A549 (cell line): ENCODE results near the gene SND1. TPM values are rescaled to one million over a fixed set of nuclear protein-coding genes. Genes with fewer than 3 reads are reported as not detected.

Experiments
- ATAC-seq, 2 experiments: fragments of 200-7000 bp in 1 of 2; fragments of >200 bp in 1 of 2; cut with Nextera tagmentation in 1 of 2; cut with Tn5 transposase in 1 of 2; 3 replicates each; pipeline versions ENCODE4 v1.8.0 to v1.9.1; 2018 to 2020; ENCODE audit warnings: mild to moderate bottlenecking in 1 of 2, moderate library complexity in 1 of 2
- CTCF ChIA-PET: fragments of 300-600 bp; sonication (Branson Sonifier 250); formaldehyde crosslinking; extraction: SDS; loops from one replicate; lab custom pipeline; 2021; ENCODE audit warnings: antibody characterized with exemption, inconsistent platforms; lab: Yijun Ruan, JAX
- POLR2A ChIA-PET: fragments of 350-600 bp; formaldehyde crosslinking; extraction: SDS; loops from one replicate; lab custom pipeline; 2021; ENCODE audit warnings: antibody characterized with exemption, inconsistent platforms; lab: Yijun Ruan, JAX
- DNase-seq, 2 experiments: peaks; one replicate each; pipeline versions ENCODE4 v3.0.0 to v3.0.0-alpha.2; 2011 to 2016; ENCODE audit warnings: low read depth in 1 of 2, low spot score in 1 of 2
- FAIRE-seq: peaks from 2 replicates; lab custom pipeline; 2011; peaks lifted over from hg19 to GRCh38; lab: Jason Lieb, UNC
- H3K27ac ChIP-seq, 2 experiments: fragments of >200 bp; sonication (Bioruptor Twin); formaldehyde crosslinking; 3 replicates each; pipeline ENCODE4 v1.5.1; 2016 to 2017
- H3K4me1 ChIP-seq: fragments of >200 bp; sonication (Bioruptor Twin); formaldehyde crosslinking; 3 replicates; pipeline ENCODE4 v1.6.1; 2016
- H3K4me2 ChIP-seq: fragments of >200 bp; sonication (Bioruptor Twin); formaldehyde crosslinking; 3 replicates; pipeline ENCODE4 v1.6.1; 2016
- H3K4me3 ChIP-seq: fragments of >200 bp; sonication (Bioruptor Twin); formaldehyde crosslinking; 3 replicates; pipeline ENCODE4 v1.5.1; 2016
- H3K9me3 ChIP-seq: fragments of >200 bp; sonication (Bioruptor Twin); formaldehyde crosslinking; 3 replicates; pipeline ENCODE4 v1.6.1; 2016
- CBX2 ChIP-seq: fragments of 200-600 bp; sonication (generic); IDR thresholded peaks from 2 replicates; pipeline ENCODE4 v1.6.1; 2016; ENCODE audit warnings: low read depth, mild to moderate bottlenecking, borderline replicate concordance
- CEBPB ChIP-seq, 2 experiments: fragments of >200 bp in 1 of 2; sonication (Bioruptor Twin) in 1 of 2; formaldehyde crosslinking in 1 of 2; IDR thresholded peaks; 2 replicates each; pipeline ENCODE4 v1.6.1; 2012 to 2016
- CHD4 ChIP-seq: fragments of 200-600 bp; sonication (generic); IDR thresholded peaks from 2 replicates; pipeline ENCODE4 v1.6.1; 2016; ENCODE audit warnings: antibody characterized with exemption, mild to moderate bottlenecking, borderline replicate concordance
- EHMT2 ChIP-seq: fragments of 200-600 bp; sonication (generic); IDR thresholded peaks from 2 replicates; pipeline ENCODE4 v1.6.1; 2016; ENCODE audit warnings: antibody characterized with exemption, low read depth, mild to moderate bottlenecking, moderate library complexity
- EP300 ChIP-seq, 2 experiments: fragments of >200 bp; sonication (Bioruptor Twin); formaldehyde crosslinking; IDR thresholded peaks; 2 replicates in 1 of 2; 3 replicates in 1 of 2; pipeline ENCODE4 v1.6.1; 2016 to 2017
- FOSL2 ChIP-seq, 2 experiments: fragments of 450-650 bp in 1 of 2; fragments of >200 bp in 1 of 2; sonication (Bioruptor Twin) in 1 of 2; formaldehyde crosslinking; IDR thresholded peaks; 2 replicates each; pipeline versions ENCODE4 v1.5.0 to v1.6.1; 2016 to 2020; ENCODE audit warnings: mild to moderate bottlenecking in 1 of 2, moderate library complexity in 1 of 2
- GATA3 ChIP-seq: IDR thresholded peaks from 2 replicates; pipeline ENCODE4 v1.6.1; 2012; ENCODE audit warnings: borderline replicate concordance
- HOXB5 ChIP-seq: fragments of 250-450 bp; sonication (Bioruptor Pico); IDR thresholded peaks from 2 replicates; pipeline ENCODE4 v1.5.0; 2020; ENCODE audit warnings: mild to moderate bottlenecking, moderate library complexity
- JUN ChIP-seq, 2 experiments: fragments of >200 bp; sonication (Bioruptor Twin); formaldehyde crosslinking; IDR thresholded peaks; 2 replicates in 1 of 2; 3 replicates in 1 of 2; pipeline ENCODE4 v1.6.1; 2016 to 2017
- JUNB ChIP-seq: fragments of >200 bp; sonication (Bioruptor Twin); formaldehyde crosslinking; IDR thresholded peaks from 2 replicates; pipeline ENCODE4 v1.6.1; 2016
- KDM1A ChIP-seq: fragments of 200-600 bp; sonication (generic); IDR thresholded peaks from 2 replicates; pipeline ENCODE4 v1.6.1; 2016; ENCODE audit warnings: low read depth, mild to moderate bottlenecking
- KDM5A ChIP-seq: fragments of 200-600 bp; sonication (generic); IDR thresholded peaks from 2 replicates; pipeline ENCODE4 v1.6.1; 2016; ENCODE audit warnings: antibody characterized with exemption, mild to moderate bottlenecking
- MAFK ChIP-seq: fragments of 450-650 bp; IDR thresholded peaks from 2 replicates; pipeline ENCODE4 v1.6.1; 2014; ENCODE audit not compliant: partially characterized antibody
- MYC ChIP-seq: IDR thresholded peaks from 2 replicates; pipeline ENCODE4 v1.6.1; 2012; ENCODE audit warnings: mild to moderate bottlenecking, inconsistent platforms, low read length, improper control_type of control experiment, borderline replicate concordance
- NR3C1 ChIP-seq: fragments of >200 bp; sonication (Bioruptor Twin); formaldehyde crosslinking; IDR thresholded peaks from 3 replicates; pipeline ENCODE4 v1.6.1; 2017
- PHF8 ChIP-seq: fragments of 200-600 bp; sonication (generic); IDR thresholded peaks from 2 replicates; pipeline ENCODE4 v1.6.1; 2016; ENCODE audit warnings: low read depth, mild to moderate bottlenecking, antibody characterized with exemption, moderate library complexity, borderline replicate concordance
- RAD21 ChIP-seq, 2 experiments: fragments of >200 bp in 1 of 2; sonication (Bioruptor Twin) in 1 of 2; formaldehyde crosslinking in 1 of 2; IDR thresholded peaks in 1 of 2; conservative IDR thresholded peaks in 1 of 2; 2 replicates in 1 of 2; 3 replicates in 1 of 2; pipeline ENCODE4 v1.6.1; 2012 to 2018; ENCODE audit warnings: inconsistent platforms in 1 of 2
- SREBF2 ChIP-seq: fragments of 450-650 bp; IDR thresholded peaks from 2 replicates; pipeline ENCODE4 v1.6.1; 2014; ENCODE audit warnings: mild to moderate bottlenecking, moderate library complexity
- TP53 ChIP-seq: fragments of 250-450 bp; sonication (Bioruptor Pico); IDR thresholded peaks from 2 replicates; pipeline ENCODE4 v1.5.0; 2021; ENCODE audit warnings: mild to moderate bottlenecking, moderate library complexity
- ZNF302 ChIP-seq: fragments of 250-450 bp; sonication (Bioruptor Pico); IDR thresholded peaks from 2 replicates; pipeline ENCODE4 v1.9.0; 2021; ENCODE audit warnings: inconsistent platforms, mild to moderate bottlenecking, moderate library complexity
- ZSCAN20 ChIP-seq: fragments of 250-450 bp; sonication (Bioruptor Pico); IDR thresholded peaks from 2 replicates; pipeline ENCODE4 v1.8.0; 2022; ENCODE audit warnings: mild to moderate bottlenecking, moderate library complexity
- WGBS: methylation state at CpG from one replicate; pipeline ENCODE4 v1.1.6; 2017; ENCODE audit errors: missing lambda C conversion rate; 5-methylcytosine and 5-hydroxymethylcytosine counted together
- polyA plus RNA-seq, 4 experiments: library from polyadenylated mRNA; depleted of rRNA in 3 of 4; stranded (reverse); fragments of >200 nt; fragmentation: RNase III in 1 of 4; extraction: RNeasy Plus Mini Kit Qiagen cat#74134 plus additional on column Dnase treatment in 1 of 4; gene quantifications; 2 replicates in 3 of 4; 3 replicates in 1 of 4; pipeline ENCODE4 v1.2.3, GENCODE V29; 2011 to 2017
- TF ChIP-seq, protein P1 (sequence below): fragments of 250-450 bp; sonication (Bioruptor Pico); IDR thresholded peaks from 2 replicates; pipeline ENCODE4 v1.5.0; 2021; ENCODE audit warnings: mild to moderate bottlenecking, moderate library complexity, borderline replicate concordance
- TF ChIP-seq, protein P2 (sequence below): IDR thresholded peaks from 2 replicates; pipeline ENCODE4 v1.6.1; 2012
- TF ChIP-seq, protein P3 (sequence below): fragments of >200 bp; sonication (Bioruptor Twin); formaldehyde crosslinking; IDR thresholded peaks from 3 replicates; pipeline ENCODE4 v1.5.1; 2016
- TF ChIP-seq, protein P4 (sequence below): IDR thresholded peaks from 2 replicates; pipeline ENCODE4 v1.6.1; 2012; ENCODE audit warnings: low read depth, borderline replicate concordance
- TF ChIP-seq, protein P5 (sequence below): fragments of 450-650 bp; IDR thresholded peaks from 2 replicates; pipeline ENCODE4 v1.6.1; 2014; ENCODE audit warnings: antibody characterized with exemption
- TF ChIP-seq, protein P6 (sequence below): fragments of >200 bp; sonication (Bioruptor Twin); formaldehyde crosslinking; IDR thresholded peaks from 3 replicates; pipeline ENCODE4 v1.6.1; 2016
- TF ChIP-seq, protein P7 (sequence below): fragments of 250-450 bp; sonication (Bioruptor Pico); IDR thresholded peaks from 2 replicates; pipeline ENCODE4 v1.5.0; 2020; ENCODE audit warnings: low read depth, mild to moderate bottlenecking, moderate library complexity

The SND1 gene
- polyA plus RNA-seq, 2 of the 4 experiments (the other 2 are of a cell fraction) = 102 to 138 TPM

DNA sequence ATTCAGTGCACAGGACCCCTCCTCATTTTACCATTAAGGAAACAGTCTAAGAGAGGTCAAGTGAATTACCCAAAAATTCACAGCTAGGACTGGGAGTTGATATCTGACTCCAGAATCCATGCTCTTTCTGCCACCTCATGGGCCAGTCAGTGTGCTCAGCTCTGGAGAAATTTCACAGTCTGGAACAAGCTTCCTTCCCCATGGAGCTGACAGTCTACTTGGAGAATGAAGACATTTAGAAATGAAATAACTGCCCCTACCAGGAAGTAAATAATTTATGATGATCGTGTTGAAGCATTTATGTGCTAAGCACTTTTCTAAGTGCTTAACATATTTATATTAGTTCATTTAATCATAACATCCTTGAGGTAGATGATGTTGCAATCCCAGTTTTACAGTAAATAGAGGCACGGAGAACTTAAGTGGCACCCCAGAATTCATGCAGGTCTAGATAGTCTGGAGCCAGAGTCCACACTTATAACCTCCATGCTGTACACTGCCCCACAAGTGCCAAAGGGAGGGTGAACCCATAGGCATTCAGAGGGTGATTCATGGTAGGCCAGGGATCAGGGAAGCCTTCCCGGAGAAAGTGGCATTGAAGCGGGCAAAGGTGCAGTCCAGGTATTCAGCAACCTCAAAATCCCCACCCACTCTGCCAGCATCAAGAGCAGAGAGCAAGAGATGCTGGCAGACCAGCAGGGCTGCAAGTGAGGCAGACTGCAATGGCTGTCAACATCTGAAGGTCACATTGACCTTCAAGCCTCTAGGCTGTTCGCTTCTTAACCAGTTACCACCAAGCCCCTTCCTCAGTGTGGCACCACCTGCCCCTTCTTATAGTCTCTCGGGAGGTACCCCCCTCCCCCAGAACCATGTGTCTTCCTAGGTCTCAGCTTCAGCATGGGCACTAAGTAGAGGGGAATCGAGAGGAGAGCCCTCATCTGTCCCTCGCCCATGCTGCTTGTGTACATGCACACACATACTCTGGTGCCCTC, 417.7 kb downstream of the SND1 start:
- TF ChIP-seq, protein P1, sequence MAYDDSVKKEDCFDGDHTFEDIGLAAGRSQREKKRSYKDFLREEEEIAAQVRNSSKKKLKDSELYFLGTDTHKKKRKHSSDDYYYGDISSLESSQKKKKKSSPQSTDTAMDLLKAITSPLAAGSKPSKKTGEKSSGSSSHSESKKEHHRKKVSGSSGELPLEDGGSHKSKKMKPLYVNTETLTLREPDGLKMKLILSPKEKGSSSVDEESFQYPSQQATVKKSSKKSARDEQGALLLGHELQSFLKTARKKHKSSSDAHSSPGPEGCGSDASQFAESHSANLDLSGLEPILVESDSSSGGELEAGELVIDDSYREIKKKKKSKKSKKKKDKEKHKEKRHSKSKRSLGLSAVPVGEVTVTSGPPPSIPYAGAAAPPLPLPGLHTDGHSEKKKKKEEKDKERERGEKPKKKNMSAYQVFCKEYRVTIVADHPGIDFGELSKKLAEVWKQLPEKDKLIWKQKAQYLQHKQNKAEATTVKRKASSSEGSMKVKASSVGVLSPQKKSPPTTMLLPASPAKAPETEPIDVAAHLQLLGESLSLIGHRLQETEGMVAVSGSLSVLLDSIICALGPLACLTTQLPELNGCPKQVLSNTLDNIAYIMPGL (CRISPR knock-in tag) = no peak
- TF ChIP-seq, protein P2, sequence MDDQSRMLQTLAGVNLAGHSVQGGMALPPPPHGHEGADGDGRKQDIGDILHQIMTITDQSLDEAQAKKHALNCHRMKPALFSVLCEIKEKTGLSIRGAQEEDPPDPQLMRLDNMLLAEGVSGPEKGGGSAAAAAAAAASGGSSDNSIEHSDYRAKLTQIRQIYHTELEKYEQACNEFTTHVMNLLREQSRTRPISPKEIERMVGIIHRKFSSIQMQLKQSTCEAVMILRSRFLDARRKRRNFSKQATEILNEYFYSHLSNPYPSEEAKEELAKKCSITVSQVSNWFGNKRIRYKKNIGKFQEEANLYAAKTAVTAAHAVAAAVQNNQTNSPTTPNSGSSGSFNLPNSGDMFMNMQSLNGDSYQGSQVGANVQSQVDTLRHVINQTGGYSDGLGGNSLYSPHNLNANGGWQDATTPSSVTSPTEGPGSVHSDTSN = no peak
- TF ChIP-seq NR3C1 = no peak
- TF ChIP-seq SREBF2 = no peak
- no peak for TF ChIP-seq JUN (IDR thresholded peaks at IDR 0.05)
- no peak for TF ChIP-seq GATA3
- TF ChIP-seq CEBPB (IDR thresholded peaks at IDR 0.05) = no peak
- TF ChIP-seq ZNF302 = no peak
- TF ChIP-seq EHMT2 = no peak
- no peak for TF ChIP-seq CHD4
- no peak for TF ChIP-seq KDM1A
- TF ChIP-seq RAD21 (conservative IDR thresholded peaks at IDR 0.05 in 1 of 2, IDR thresholded peaks at IDR 0.05 in 1 of 2) = no peak
- no peak for TF ChIP-seq MAFK
- TF ChIP-seq, protein P3, sequence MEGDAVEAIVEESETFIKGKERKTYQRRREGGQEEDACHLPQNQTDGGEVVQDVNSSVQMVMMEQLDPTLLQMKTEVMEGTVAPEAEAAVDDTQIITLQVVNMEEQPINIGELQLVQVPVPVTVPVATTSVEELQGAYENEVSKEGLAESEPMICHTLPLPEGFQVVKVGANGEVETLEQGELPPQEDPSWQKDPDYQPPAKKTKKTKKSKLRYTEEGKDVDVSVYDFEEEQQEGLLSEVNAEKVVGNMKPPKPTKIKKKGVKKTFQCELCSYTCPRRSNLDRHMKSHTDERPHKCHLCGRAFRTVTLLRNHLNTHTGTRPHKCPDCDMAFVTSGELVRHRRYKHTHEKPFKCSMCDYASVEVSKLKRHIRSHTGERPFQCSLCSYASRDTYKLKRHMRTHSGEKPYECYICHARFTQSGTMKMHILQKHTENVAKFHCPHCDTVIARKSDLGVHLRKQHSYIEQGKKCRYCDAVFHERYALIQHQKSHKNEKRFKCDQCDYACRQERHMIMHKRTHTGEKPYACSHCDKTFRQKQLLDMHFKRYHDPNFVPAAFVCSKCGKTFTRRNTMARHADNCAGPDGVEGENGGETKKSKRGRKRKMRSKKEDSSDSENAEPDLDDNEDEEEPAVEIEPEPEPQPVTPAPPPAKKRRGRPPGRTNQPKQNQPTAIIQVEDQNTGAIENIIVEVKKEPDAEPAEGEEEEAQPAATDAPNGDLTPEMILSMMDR = no peak
- no peak for TF ChIP-seq JUNB
- TF ChIP-seq HOXB5 (CRISPR knock-in tag) = no peak
- 96% methylated on average over 8 of the region's 8 CpGs for WGBS
- no peak overlapping the region for H3K4me2 ChIP-seq
- no peak overlapping the region for H3K4me3 ChIP-seq
- no peak for FAIRE-seq
- no peak for ATAC-seq
- CTCF ChIA-PET = no interaction called here
- H3K4me1 ChIP-seq = no peaks in the 10 kb centered on the region
- H3K9me3 ChIP-seq = no peaks in the 10 kb centered on the region
- no peak overlapping the region for H3K27ac ChIP-seq
- no peak for DNase-seq
- POLR2A ChIA-PET = no interaction called here

DNA sequence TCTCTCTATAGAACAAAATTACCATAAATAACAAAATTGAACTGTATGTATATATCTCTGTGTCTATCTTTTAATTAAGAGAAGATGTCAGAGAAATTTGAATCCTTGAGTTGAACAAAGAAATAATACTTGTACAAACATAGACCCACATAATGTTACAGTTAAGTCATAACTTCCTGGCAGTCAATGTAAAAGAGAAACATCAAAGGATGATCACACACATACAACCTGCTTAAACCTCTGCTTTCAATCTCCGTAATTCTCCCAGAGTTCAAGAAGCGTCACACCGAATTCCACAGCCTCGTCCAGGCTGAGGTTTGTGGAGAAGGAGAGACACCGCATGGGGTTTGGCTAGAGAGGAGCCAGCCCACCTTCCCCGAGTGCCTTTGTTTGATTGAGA, 419.4 kb downstream of the SND1 start:
- no peaks in the 10 kb centered on the region for H3K9me3 ChIP-seq
- CTCF ChIA-PET = interaction anchor here (1.5 kb wide), 1 partner anchor 35 kb away, joined by 5 read pairs; no protein-coding TSS in a partner anchor
- 93% methylated on average over 6 of the region's 6 CpGs for WGBS
- ATAC-seq (no peak), DNase-seq (no peak), FAIRE-seq (no peak)
- POLR2A ChIA-PET = no interaction called here
- no peak overlapping the region for H3K4me2 ChIP-seq
- no peak overlapping the region for H3K27ac ChIP-seq
- no peak overlapping the region for H3K4me3 ChIP-seq
- no peaks in the 10 kb centered on the region for H3K4me1 ChIP-seq
- TF ChIP-seq EP300 (IDR thresholded peaks at IDR 0.05) (no peak), MYC (no peak), KDM5A (no peak), FOSL2 (IDR thresholded peaks at IDR 0.05) (no peak), FOSL2 (CRISPR knock-in tag; IDR thresholded peaks at IDR 0.05) (no peak), ZSCAN20 (no peak), PHF8 (no peak), HOXB5 (CRISPR knock-in tag) (no peak), CBX2 (no peak), NR3C1 (no peak), TP53 (CRISPR knock-in tag) (no peak)
- TF ChIP-seq, protein P4, sequence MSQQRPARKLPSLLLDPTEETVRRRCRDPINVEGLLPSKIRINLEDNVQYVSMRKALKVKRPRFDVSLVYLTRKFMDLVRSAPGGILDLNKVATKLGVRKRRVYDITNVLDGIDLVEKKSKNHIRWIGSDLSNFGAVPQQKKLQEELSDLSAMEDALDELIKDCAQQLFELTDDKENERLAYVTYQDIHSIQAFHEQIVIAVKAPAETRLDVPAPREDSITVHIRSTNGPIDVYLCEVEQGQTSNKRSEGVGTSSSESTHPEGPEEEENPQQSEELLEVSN = no peak
- TF ChIP-seq, protein P5, sequence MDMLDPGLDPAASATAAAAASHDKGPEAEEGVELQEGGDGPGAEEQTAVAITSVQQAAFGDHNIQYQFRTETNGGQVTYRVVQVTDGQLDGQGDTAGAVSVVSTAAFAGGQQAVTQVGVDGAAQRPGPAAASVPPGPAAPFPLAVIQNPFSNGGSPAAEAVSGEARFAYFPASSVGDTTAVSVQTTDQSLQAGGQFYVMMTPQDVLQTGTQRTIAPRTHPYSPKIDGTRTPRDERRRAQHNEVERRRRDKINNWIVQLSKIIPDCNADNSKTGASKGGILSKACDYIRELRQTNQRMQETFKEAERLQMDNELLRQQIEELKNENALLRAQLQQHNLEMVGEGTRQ = no peak
- TF ChIP-seq, protein P6, sequence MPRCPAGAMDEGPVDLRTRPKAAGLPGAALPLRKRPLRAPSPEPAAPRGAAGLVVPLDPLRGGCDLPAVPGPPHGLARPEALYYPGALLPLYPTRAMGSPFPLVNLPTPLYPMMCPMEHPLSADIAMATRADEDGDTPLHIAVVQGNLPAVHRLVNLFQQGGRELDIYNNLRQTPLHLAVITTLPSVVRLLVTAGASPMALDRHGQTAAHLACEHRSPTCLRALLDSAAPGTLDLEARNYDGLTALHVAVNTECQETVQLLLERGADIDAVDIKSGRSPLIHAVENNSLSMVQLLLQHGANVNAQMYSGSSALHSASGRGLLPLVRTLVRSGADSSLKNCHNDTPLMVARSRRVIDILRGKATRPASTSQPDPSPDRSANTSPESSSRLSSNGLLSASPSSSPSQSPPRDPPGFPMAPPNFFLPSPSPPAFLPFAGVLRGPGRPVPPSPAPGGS = no peak
- TF ChIP-seq, protein P7, sequence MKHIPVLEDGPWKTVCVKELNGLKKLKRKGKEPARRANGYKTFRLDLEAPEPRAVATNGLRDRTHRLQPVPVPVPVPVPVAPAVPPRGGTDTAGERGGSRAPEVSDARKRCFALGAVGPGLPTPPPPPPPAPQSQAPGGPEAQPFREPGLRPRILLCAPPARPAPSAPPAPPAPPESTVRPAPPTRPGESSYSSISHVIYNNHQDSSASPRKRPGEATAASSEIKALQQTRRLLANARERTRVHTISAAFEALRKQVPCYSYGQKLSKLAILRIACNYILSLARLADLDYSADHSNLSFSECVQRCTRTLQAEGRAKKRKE (CRISPR knock-in tag) = no peak
